ENCODE measurements around the gene CCAR1.
"Not testable (repeated sequence)": the region's sequence is repeated elsewhere in the genome, so short reads cannot be mapped to it uniquely, and the experiment has no call there.

The CCAR1 gene

GRCh38 chr10:68829952-68830351, 108.9 kb downstream of the CCAR1 start:
- Histone ChIP-seq H3K36me3 (ENCODE audit: control insufficient read depth, insufficient read depth, low read length) (no peaks in the 10 kb centered on the region), H3K4me1 (ENCODE audit: control insufficient read depth, insufficient read depth, low read length) (peaks cover 2% of the 10 kb centered on the region), H3K27me3 (ENCODE audit: control insufficient read depth, insufficient read depth, low read length) (peaks cover 17% of the 10 kb centered on the region), H3K9me3 (ENCODE audit: control insufficient read depth, insufficient read depth, low read length) (no peaks in the 10 kb centered on the region), H3K4me3 (ENCODE audit: low read depth, low read length) (no peak overlapping the region), H3K9ac (ENCODE audit: low read depth, low read length) (no peak overlapping the region)

GRCh38 chr10:68831961-68832455, 111.0 kb downstream of the CCAR1 start:
- no peak overlapping the region for H3K4me3 ChIP-seq (ENCODE audit: low read depth, low read length)
- H3K4me1 ChIP-seq (ENCODE audit: control insufficient read depth, insufficient read depth, low read length): peaks cover 2% of the 10 kb centered on the region
- H3K36me3 ChIP-seq (ENCODE audit: control insufficient read depth, insufficient read depth, low read length): no peaks in the 10 kb centered on the region
- peaks cover 15% of the 10 kb centered on the region for H3K27me3 ChIP-seq (ENCODE audit: control insufficient read depth, insufficient read depth, low read length)
- H3K9me3 ChIP-seq (ENCODE audit: control insufficient read depth, insufficient read depth, low read length): no peaks in the 10 kb centered on the region
- no peak overlapping the region for H3K9ac ChIP-seq (ENCODE audit: low read depth, low read length)

- Histone ChIP-seq H3K4me3 (ENCODE audit: low read depth, low read length) (no peak overlapping the region), H3K27me3 (ENCODE audit: control insufficient read depth, insufficient read depth, low read length) (peaks cover 15% of the 10 kb centered on the region), H3K36me3 (ENCODE audit: control insufficient read depth, insufficient read depth, low read length) (no peaks in the 10 kb centered on the region), H3K9me3 (ENCODE audit: control insufficient read depth, insufficient read depth, low read length) (no peaks in the 10 kb centered on the region), H3K4me1 (ENCODE audit: control insufficient read depth, insufficient read depth, low read length) (peaks cover 2% of the 10 kb centered on the region), H3K9ac (ENCODE audit: low read depth, low read length) (no peak overlapping the region)
Measured at GRCh38 chr10:68832601-68833000, 111.6 kb downstream of the CCAR1 start.

GRCh38 chr10:68837626-68838322, 116.7 kb downstream of the CCAR1 start:
- no peak overlapping the region for H3K9ac ChIP-seq (ENCODE audit: low read depth, low read length)
- H3K4me3 ChIP-seq (ENCODE audit: low read depth, low read length): no peak overlapping the region
- H3K36me3 ChIP-seq (ENCODE audit: control insufficient read depth, insufficient read depth, low read length): no peaks in the 10 kb centered on the region
- no peaks in the 10 kb centered on the region for H3K27me3 ChIP-seq (ENCODE audit: control insufficient read depth, insufficient read depth, low read length)
- H3K9me3 ChIP-seq (ENCODE audit: control insufficient read depth, insufficient read depth, low read length): no peaks in the 10 kb centered on the region
- no peaks in the 10 kb centered on the region for H3K4me1 ChIP-seq (ENCODE audit: control insufficient read depth, insufficient read depth, low read length)

- not testable (repeated sequence) for H3K9ac ChIP-seq (ENCODE audit: low read depth, low read length); H3K27me3 ChIP-seq (ENCODE audit: control insufficient read depth, insufficient read depth, low read length); H3K9me3 ChIP-seq (ENCODE audit: control insufficient read depth, insufficient read depth, low read length); H3K4me1 ChIP-seq (ENCODE audit: control insufficient read depth, insufficient read depth, low read length); H3K4me3 ChIP-seq (ENCODE audit: low read depth, low read length); H3K36me3 ChIP-seq (ENCODE audit: control insufficient read depth, insufficient read depth, low read length)
Measured at GRCh38 chr10:68840650-68841049, 119.6 kb downstream of the CCAR1 start.
